Breast epithelium (tissue), 3 donors: ENCODE results near the gene SLC24A2.

Experiments
- CTCF ChIP-seq, 3 donors: fragments of 450-650 bp; IDR thresholded peaks; one replicate each; pipeline ENCODE4 v1.5.1; 2016 to 2017; ENCODE audit warnings: antibody characterized with exemption in 3 of 3, mild to moderate bottlenecking in 3 of 3, moderate library complexity in 3 of 3
- POLR2A ChIP-seq: fragments of 450-650 bp; IDR thresholded peaks from one replicate; pipeline ENCODE4 v1.6.1; 2016; ENCODE audit warnings: antibody characterized with exemption, mild to moderate bottlenecking, moderate library complexity
- POLR2AphosphoS5 ChIP-seq, 3 donors: sonication (generic); formaldehyde crosslinking; IDR thresholded peaks; one replicate each; pipeline ENCODE4 v1.6.1; 2017; ENCODE audit warnings: antibody characterized with exemption in 3 of 3

DNA sequence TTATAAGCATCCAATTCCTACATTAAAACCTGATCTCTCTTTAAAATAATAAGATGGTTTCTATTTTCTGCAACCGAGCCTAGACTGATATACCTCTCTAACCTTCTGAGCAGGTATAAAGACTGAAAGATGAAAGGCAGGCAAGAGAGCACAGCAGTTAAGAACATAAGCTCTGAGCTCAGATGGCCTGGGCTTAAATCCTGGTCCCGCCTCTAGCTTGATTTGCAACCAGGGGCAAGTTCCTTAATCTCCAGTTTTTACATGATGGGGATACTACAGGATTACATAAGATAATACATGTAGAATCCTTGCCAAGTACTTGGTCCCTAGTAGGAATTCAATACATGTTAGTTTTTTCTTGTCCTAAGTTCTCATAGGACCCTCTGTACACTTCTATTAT, 33.9 kb downstream of the SLC24A2 start:
- no peak for TF ChIP-seq CTCF (IDR thresholded peaks at IDR 0.05)
- TF ChIP-seq POLR2AphosphoS5 (IDR thresholded peaks at IDR 0.05), result no peak
- no peak for TF ChIP-seq POLR2A
